Kidney glomerular epithelial cell (primary cell): ENCODE results near the gene KCP.

Experiments used
- DNase-seq: peaks from one replicate; lab custom pipeline; 2025; lab: John Stamatoyannopoulos, UW

KCP gene

DNA sequence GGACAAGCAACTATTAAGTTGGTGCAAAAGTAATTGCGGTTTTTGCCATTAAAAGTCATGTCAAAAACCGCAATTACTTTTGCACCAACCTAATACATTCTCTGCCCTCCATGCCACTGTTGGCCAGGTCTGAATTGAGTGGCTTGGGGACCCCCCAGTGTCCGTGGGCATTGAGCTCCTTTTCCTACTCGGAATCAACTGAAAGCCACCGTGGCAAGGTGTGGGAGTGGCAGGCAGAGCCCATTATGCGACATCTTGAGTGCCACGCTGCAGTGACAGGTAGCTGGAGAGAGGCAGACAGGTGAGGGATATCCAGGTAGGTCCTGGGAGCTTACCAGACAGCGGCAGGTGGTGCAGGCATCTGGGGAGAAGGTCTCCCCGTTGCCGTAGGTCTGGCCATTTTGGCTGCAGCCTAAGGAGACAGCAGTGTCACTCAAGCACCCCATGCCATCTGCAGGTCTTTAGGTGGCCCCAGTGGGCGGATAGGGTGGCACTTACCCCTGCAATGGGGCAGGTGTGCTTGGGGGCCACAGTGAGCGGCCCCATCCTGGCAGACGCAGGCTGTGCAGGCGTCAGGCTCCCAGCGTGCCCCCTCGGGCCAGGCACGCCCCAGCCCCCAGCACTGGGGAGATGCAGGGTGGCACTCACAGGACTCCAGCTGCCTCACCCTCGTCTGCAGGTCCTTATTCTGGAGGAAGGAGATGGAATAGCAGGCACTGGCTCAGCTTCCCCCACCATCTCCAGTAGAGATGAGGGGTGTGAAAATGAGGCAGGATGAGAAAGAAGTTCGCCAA, 3.5 kb downstream of the KCP start:
- DNase-seq: no peak

DNA sequence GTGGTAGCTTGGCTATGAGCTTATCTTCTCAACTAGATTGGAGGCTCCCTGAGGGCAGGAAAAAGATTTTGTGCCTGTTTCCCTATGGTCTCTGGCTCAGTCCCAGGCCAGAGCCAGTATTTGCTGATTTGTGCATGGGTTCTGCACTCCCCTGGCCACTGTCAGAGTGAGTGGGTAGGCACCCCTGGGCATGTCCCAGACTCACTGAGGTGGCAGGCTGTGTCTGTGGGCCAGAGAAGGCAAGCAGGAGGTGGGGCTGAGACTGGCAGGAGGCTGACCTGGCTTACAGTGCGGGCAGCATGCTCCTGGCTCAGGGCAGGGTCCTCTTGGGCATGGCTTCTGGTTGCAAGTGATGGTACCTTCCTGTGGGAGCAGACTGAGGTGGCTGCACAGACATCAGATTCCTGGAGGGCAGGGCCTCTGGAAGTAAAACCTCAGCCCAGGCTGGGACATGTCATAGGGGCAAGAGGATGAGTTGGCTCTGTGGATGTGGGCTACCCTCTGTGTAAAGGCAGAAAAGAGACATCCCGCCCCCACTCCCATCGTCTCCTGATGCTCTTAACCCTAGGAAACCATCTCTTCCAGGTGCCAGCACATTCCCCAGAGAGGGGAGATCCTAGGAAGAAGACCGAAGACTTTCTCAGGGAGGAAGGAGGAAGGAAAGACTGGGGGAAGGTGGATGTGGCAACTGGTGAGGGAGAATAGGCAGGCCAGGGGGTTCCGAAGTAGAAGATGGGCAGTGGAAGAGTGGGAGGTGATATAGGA, 4.3 kb downstream of the KCP start:
- no peak for DNase-seq

DNA sequence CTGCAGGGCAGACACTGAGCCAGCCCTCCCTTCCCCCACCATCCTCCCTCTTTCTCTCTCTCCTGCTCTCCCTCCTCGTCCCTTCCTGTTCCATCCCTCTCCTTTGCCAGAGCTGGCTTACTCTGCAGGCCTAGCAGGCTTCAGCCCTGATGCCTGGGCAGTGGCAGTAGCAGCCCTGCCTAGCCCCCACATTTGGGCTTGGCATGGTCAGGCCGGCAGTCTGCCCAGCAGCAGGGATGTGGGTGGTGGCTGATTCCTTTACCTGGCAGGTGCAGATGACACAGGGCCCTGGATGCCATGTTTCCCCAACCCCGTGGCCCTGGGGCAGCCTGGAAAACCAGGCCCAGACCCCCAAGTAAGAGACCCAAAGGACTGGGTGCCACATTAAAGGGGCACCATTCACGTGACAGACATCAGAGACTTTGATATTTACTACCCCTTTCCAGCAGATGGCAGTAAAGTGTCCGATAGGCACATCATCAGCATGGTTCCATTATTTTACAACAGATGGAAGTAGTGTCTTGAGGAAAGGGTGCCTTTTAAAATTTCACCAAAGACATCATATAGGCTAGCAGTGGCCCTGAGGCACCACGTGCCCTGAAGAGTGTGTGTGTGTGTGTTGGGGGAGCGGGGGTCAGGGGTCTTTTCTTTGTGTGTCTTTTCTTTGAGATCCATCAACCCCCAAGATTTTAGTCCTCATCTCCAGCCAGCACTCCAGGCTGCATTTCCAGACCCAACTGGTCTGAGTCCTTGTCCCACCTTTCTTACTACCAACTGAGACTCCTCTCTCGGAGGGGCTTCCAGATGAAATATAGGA, 5.9 kb downstream of the KCP start:
- DNase-seq: peak; percentile 50

DNA sequence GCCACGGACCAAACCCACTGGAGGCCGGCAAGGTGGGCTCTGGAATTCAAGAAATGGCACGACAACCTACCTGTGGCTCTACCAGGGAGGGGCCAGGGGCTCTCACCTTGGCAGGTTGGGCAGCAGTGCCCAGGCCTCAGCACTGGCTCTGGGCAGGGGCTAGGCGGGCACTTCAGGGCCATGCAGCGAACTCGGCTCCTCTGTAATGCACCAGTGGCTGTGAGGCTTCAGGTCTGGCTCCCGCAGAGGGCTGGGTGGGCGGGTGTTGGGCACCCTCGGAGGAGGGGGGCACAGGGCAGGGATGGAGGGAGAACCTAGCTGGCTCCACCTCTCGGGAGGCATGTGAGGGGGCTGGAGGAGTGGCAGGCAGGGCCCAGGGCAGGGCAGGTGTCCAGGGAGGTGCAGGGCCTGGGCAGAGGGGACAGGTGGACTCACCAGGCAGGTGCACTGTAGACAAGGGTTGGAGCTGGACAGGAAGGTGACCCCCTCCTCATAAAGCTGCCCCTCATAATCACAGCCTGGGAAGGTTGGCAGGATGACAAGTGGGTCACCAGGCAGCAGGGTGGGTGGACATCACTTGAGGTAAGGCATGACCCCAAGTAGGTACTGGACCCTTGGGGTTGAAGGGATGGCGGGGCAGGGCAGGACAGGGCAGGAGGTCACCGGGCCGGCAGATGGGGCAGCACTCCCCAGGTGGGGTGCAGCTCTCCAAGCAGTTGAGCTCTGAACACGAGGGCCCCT, 6.7 kb downstream of the KCP start:
- DNase-seq: no peak

DNA sequence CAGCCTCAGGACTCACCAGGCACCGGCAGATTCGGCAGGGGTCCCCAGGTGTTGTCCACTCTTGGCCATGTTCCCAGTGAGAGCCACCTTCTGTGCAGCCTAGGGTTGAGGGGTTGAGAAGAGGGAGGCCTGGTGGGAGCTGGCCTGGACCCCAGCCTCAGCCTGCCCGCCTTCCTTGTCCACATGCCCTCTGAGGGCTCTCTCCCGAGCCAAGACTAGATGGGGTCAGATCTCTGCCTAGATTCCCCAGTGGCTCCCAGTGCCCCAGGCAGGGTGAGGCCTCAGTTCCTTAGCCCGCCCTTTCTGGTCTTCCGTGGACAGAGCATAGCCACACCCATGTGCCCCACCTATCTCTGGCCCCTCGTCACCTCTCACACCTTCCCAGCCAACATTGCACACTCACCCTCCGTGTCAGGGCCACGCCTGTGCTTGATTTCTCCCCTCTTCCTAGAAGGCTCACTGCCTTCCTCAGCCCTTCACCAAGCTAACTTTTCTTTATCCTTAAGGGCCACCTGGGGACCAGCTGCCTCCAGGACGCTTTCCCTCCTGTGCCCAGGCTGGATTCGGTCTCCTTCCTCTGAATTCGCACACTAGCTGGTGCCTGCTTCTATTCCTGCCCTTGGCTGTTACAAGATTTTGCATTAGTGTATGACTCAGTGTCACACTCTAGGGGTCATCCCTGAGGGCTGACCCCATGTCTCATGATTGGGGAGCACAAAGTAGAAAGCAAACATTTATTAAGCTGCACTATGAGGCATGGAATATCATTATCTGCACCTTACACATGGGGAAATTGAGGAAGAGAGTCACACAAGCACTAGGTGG, 7.5 kb downstream of the KCP start:
- no peak for DNase-seq

DNA sequence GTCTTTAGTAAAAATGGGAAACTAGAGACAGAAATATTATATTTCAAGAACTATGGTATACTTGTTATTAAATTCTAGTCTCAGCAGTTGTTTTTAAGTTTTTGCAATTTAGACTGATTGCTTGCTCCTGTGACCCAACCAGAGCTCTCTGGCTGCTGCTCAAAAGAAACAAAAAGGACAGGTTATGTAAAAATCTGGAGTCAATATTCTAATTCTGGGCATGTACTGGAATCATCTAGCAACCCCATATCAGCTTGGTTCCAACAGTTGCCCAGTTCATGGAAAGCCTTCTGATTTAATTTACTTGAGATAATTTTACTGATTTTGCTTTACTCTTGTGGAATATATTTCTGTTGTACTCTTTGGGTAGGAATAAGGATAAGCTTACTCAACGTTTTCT, 10.3 kb downstream of the KCP start:
- DNase-seq: no peak

DNA sequence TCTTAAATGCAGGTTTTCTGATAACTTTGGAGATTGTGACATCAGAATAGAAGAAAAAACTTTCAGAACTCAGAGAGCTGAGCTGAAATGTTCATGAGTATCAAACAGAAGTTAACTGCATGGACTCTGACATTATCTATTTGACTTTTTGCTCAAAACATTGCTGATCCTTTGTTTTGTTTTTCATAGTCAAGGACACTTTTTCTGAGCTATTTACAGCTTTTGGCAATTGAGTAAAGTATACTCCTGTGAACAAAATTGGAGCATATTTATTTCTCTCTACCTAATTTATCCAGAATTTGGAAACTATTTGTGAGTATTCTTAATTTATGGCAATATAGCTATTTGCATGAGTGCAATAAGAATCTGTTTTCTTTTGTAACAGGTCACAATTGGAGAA, 11.1 kb downstream of the KCP start:
- DNase-seq: no peak

DNA sequence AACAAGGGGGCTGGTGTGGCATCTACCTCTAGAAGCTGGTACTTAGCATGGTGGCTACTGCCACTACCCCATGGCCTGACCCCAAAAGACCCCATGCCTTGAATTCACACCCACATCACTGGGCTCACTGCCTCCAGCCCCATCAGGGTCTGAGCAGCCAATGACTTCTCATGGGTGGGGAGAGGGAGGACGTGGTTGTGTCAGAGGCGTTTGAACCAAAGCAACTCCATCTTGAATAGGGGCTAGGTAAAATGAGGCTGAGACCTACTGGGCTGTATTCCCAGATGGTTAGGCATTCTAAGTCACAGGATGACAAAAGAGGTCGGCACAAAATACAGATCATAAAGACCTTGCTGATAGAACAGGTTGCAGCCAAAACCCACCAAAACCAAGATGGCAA, 15.2 kb downstream of the KCP start:
- DNase-seq: no peak

DNA sequence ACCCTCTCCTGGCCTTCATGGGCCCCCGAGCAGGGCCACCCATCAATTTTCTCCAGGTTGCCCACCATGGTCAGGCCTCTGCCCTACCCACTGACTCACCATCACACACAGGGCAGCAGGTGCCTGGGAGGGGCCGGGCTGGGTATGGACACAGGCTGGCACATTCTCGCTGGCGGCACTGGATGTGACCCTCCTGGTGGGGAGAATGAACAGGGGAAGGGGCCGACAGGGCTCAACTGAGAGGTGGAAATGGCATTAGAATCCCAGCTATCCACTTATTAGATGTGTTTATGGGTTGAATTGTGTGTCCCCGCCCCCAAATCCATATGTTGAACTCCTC, 16.4 kb downstream of the KCP start:
- DNase-seq: no peak

DNA sequence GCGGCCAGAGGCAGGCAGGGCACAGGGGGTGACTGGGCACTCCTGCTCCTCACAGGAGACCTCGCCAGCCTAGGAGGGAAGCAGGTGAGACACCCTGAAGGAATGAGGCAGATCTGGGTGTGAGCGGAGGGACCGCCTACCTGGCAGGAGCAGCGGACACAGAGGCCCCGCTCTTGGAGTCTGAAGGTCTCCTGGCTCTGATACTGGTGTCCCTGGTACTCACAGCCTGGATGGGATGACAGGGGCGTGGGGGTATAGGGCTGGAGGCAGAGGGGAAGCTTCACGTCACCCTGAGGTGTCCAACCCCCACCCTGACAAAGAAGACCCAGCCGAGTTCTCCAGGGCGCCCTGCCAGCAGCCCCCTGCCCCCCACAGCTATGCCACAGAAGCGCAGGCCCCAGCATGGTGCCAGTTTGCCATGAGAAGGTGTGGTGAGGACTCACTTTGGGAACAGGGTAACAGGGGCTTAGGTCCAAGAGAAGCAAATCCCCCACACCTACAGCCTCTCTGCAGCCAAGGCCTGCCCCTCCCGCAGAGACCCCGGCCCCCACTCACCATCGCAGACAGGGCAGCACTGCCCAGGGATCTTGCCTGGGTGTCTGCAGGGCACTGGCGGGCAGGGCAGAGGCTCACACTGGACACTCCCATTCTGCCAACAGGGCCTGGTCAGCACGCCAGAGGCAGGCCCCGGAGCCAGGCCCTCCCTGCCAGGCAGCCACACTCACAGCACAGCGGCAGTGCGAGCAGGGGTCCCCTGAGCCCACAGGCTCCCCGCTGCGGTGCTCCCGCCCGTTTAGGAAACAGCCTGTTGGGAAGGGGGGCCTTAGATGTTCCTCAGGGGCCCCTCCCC, 17.0 kb downstream of the KCP start:
- DNase-seq: no peak

DNA sequence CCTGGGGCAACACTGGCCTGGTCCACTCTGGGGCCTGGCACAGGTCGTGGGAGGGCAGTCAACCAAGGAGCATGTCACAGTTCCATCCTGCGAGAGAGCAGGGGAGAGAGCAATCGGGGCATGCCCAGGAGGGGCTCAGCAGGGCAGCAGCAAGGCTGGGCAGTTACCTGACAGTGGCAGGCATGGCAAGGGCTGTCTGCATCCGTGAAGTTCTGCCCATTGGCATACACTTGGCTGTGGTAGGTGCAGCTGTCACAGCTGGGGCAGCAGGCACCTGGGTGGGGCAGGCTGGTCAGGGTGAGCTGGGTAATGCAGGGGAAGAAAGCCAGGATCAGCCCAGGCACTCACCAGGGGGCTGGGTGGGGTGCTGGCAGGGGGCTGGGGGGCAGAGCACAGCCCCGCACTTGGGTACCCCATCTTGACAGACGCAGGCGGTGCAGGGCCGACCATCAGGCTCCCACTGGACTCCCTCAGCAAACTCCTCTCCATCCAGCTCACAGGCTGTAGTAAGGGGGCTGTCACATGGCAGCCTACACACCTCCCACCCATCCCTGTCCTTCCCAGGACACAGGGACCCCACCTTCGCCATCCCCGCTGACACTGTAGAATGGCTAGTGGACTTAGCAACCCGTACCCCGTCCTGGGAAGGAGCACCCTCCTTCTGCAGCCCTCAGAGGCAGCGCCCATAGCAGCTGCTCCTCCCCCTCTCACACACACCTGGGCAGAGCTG, 17.8 kb downstream of the KCP start:
- no peak for DNase-seq

DNA sequence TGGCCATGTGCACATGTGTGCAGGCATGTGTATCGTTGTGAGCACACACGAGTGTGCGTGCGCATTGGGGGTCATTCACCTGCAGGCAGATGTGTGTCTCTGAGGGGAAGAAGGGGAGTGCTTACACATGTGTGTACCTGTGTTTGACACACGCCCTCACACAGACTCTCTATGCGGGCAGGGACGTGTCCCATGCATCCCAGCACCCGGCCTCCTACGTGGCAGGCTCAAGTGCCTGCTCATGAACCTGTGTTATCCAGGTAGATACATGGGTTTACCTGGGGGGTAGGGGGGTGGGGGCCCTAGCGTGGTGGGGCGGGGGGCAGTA, 18.6 kb downstream of the KCP start:
- DNase-seq: no peak

DNA sequence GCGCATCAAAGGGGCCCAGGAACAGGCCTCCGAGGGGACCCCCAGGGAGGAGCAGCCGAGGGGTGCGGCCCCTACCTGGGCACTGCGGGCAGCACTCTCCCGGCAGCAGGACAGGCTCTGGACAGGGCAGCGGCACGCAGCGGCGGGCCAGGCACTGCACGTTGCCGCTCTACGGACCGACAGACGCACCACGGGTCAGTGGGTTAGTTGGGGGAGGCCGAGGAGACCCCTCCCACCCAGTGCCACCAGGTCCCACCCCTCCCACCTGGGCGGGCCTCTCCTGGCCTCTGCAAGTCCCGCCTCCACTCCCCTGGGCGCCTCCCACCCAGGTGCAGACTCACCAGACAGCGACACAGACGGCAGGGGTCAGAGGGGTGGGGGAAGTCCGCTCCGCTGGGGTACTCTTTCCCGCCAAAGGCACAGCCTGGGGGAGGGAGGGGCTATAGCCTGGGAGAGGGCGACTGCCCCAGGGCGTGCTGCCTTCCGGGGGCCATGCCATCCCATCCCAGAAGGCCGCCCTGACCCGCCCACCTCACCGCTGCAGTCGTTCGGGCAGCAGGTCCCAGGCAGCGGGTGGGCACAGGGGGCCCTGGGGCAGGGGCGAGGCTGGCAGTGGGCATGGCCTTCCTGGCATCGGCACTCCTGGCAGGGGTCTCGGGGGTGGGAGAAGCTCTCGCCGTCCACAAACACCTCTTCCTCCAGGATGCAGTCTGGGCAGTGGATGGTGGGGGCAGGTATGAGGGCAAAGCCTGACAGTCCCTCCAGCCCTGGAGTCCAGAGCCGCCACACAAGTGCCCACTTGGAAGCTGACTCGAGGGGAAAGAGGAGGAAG, 19.2 kb downstream of the KCP start:
- DNase-seq: no peak

DNA sequence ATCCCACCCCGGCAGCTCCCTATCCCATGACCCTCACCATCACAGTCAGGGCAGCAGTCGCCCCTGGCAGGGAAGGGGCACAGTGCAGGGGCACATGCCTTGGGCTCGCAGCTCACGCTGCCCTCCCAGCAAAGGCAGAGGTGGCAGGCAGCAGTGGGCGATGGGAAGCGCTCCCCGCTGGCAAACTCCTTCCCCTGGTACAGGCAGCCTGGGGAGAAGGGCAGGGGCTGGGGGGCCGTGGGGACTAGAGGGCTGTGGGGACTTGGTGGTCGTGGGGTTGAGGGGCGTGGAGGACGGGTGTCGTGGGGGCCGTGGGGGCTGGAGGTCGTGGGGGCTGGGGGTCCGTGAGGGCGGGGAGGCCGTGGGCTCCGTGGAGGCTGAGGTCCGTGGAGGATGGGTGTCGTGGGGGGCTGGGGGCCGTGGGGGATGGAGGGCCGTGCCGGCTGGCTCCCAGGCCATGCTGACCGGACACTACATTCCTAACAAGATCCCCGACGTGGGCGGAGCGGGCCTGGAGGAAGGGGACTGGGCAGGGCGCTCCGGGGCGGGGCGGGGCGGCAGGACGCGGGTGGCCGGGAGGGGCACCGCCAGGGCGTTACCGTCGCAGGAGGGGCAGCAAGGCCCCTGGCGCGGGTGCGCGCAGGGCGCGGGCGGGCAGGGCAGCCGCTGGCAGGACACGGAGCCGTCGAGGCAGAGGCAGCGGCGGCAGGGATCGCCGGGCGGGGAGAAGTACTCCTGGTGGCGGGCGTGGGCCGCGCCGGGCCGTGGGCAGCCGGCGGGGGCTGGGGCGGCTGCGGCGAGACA, 20.0 kb downstream of the KCP start:
- DNase-seq: no peak

DNA sequence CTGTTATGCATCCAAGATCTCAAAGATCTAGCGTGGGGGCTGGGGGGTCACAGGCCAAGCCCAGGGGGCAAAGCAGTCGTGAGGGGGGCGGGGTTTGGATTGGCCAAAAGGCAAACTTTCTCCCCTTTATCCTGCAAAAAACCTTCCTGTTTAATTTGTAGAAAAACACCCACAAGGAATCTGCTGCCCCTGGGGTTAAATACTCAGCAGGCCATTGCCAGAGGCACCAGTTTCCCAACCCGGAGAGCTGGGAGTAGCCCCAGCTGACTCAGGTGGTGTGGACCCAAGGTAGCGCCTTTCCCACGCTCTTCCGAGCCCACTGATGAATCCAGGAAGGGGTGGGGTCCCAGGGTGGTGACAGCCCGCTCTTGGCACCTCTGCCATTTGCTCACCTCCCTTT, 21.4 kb downstream of the KCP start:
- no peak for DNase-seq

DNA sequence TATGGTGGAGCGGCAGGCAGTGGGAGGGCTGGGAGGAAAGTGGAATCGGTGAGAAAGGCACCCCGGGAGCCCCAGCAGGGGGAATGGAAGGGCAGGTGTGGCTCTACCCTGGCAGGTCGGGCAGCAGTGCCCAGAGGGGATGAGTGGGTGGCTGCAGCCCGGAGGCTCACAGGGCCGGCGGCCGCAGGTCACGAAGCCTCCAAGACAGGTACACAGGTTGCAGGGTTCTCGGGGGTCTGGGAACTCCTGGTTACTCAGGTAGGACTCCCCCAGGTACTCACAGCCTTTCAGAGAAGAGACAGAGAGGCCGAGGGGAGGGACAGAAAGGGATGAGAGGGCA, 21.8 kb downstream of the KCP start:
- DNase-seq: no peak

DNA sequence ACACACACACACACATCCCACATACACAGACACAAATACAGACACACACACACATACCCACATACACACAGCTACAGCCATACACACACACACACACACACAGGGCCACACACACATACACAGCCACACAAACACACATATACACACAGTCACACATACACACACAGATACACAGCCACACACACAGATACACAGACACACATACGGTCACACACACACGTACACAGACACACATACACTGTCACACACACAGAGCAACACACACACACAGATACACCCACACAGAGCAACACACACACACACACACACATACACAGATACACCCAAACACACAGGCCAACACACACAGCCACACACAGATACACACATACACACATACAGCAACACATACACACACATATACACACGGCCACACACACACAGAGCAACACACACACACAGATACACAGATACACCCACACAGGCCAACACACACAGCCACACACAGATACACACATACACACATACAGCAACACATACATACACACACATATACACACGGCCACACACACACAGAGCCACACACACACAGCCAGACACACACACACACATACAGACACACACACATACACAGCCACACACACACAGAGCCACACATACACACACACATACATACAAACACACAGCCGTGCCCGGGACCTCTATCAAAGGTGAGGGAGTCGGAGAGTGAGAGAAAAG, 22.3 kb downstream of the KCP start:
- DNase-seq: no peak
